ENCODE measurements around the gene KDM6A. TPM values are rescaled to one million over a fixed set of nuclear protein-coding genes. Genes with fewer than 3 reads are reported as not detected.
A peak's percentile ranks its signal among the peaks of the same experiment; 100 is the strongest.

The KDM6A gene
- total and polyA plus RNA-seq, 2 of the 13 experiments (the other 11 are each of a cell fraction or from before 2014, with no cell fraction given) = 16.7 to 18.2 TPM

- no peak for TF ChIP-seq ZHX2 (IDR thresholded peaks at IDR 0.05; ENCODE audit: low read depth)
- no peak for TF ChIP-seq ZHX2 (CRISPR knock-in tag; IDR thresholded peaks at IDR 0.05; ENCODE audit: borderline replicate concordance)
- no peak for TF ChIP-seq MAFK (conservative IDR thresholded peaks at IDR 0.05 in 1 of 2, IDR thresholded peaks at IDR 0.05 in 1 of 2; ENCODE audit: low read length in 2 of 2)
- TF ChIP-seq HNRNPLL (IDR thresholded peaks at IDR 0.05; ENCODE audit: low read depth, low read length, poor library complexity, severe bottlenecking) = no peak
- no peak for TF ChIP-seq AGO2 (optimal IDR thresholded peaks at IDR 0.05; ENCODE audit: low read depth, low read length)
- TF ChIP-seq CEBPZ (IDR thresholded peaks at IDR 0.05; ENCODE audit: low read length) = no peak
- peak; percentile 84 for TF ChIP-seq THRA (CRISPR knock-in tag; IDR thresholded peaks at IDR 0.05; ENCODE audit: borderline replicate concordance)
- no peak; the same call in 1 of the 2 replicates for TF ChIP-seq TCF7L2 (IDR thresholded peaks at IDR 0.05; ENCODE audit: low read depth, low read length)
- peak; percentile 98 for TF ChIP-seq GATA4 (IDR thresholded peaks at IDR 0.05; ENCODE audit: borderline replicate concordance, low read depth)
- peak; percentile 85 for TF ChIP-seq FOXP4 (CRISPR knock-in tag; IDR thresholded peaks at IDR 0.05)
- no peak for TF ChIP-seq KAT8 (CRISPR knock-in tag; IDR thresholded peaks at IDR 0.05)
Observed at GRCh38 chrX:44915361-44915868, 42.4 kb downstream of the KDM6A start (continued).
